Upper lobe of left lung (tissue), 4 donors: ENCODE results near the gene OSBPL10.

Experiments used
- CTCF ChIP-seq, 6 experiments: fragments of 450-650 bp in 4 of 6; fragments of 200-600 bp in 2 of 6; sonication (generic) in 2 of 6; IDR thresholded peaks; one replicate each; pipeline ENCODE4 v1.5.1; 2016 to 2019; ENCODE audit warnings: antibody characterized with exemption in 6 of 6
- EP300 ChIP-seq, 4 donors: sonication (generic); formaldehyde crosslinking; IDR thresholded peaks; one replicate each; pipeline ENCODE4 v1.5.1; 2017; ENCODE audit warnings: antibody characterized with exemption in 4 of 4, control low read depth in 2 of 4
- POLR2A ChIP-seq, 4 donors: fragments of 450-650 bp; IDR thresholded peaks; one replicate each; pipeline ENCODE4 v1.5.1; 2016 to 2017; ENCODE audit warnings: antibody characterized with exemption in 4 of 4, mild to moderate bottlenecking in 2 of 4

- TF ChIP-seq CTCF (IDR thresholded peaks at IDR 0.05), result no peak
- TF ChIP-seq POLR2A (IDR thresholded peaks at IDR 0.05), result no peak
- TF ChIP-seq EP300 (IDR thresholded peaks at IDR 0.05), result no peak
Measured at GRCh38 chr3:31988271-31988670, 7.2 kb upstream of the OSBPL10 start.
